OCI-M1 (cell line): ENCODE data around the gene AMPD2.

Experiments used
- DNase-seq: peaks from one replicate; lab custom pipeline; 2025; lab: John Stamatoyannopoulos, UW

AMPD2 gene

GRCh38 chr1:109619576-109620400, at the start of gene AMPD2, which contains the start of gene GNAT2:
AMPD2 (plus strand) TSS chr1:109619837; CDS start chr1:109621176, 1,339 bp downstream.
GNAT2 (minus strand) TSS chr1:109619616; CDS start chr1:109612870, 6,746 bp downstream.
- DNase-seq = peak; percentile 86

DNA sequence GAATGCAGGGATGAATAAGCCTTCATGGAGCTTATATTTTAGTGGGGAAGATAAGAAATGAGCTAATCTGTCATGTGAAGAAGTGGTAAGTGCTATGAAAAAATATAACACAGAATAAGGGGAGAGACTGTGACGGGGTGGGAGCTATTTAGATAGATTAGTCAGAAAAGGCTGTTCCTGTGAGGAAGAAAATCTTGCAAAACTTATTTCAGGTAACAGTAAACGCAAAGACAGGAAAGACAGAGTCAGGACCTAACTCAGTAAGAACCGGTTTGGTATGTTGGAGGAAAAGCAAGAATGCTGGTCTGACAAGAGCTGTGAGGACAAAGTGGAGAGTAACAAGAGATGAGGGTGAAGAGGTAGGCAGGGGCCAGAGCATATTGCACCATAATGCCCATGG, 49.2 kb upstream of the AMPD2 start:
- DNase-seq = no peak

DNA sequence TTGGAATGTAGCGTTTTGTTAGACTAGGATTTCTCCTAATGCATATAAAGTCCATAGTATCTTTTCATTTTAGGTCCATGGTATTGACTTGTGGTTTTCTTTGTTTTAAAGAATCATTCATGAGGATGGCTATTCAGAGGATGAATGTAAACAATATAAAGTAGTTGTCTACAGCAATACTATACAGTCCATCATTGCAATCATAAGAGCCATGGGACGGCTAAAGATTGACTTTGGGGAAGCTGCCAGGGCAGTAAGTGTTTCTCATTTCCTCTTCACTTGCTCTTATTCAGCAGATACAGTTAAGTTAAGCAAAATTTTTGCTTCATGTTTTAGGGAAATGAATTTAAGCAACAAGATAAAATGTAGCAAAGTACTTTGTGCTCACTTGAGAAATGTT, 45.9 kb upstream of the AMPD2 start:
- no peak for DNase-seq

DNA sequence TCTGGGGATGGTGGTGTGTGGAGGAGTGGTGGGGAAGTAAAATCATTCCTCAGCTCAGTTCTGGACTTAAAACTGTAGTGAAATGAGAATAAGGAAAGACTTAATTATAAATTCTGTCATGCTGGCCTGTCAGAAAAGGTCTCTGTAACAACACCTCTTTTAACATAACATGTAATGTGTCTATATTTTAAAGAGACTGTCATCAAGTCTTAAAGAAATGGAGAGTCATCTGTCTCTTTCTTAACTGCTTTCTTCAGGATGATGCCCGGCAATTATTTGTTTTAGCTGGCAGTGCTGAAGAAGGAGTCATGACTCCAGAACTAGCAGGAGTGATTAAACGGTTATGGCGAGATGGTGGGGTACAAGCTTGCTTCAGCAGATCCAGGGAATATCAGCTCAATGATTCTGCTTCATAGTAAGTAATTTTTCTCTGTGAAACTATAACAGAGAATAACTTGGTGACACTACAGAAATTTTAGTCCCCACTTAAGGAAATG, 40.6 kb upstream of the AMPD2 start:
- no peak for DNase-seq

GRCh38 chr1:109579491-109579890, 40.1 kb upstream of the AMPD2 start:
- no peak for DNase-seq

DNA sequence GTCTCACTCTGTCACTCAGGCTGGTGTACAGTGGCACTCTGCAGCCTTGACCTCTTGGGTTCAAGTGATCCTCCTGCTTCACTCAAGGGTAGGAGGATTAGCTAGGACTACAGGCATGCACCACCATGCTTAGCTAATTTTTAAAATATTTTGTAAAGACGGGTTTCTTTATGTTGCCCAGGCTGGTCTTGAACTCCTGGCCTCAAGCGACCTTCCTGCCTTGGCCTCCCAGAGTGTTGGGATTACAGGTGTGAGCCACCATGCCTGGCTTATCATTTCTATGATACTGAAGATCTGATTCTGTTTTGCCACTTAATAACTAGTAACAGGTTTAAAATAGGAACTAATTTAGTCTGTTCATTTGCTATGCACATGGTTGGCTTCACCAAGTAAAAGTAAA, 37.6 kb upstream of the AMPD2 start:
- DNase-seq = no peak

GRCh38 chr1:109584766-109585165, 34.9 kb upstream of the AMPD2 start:
- no peak for DNase-seq

GRCh38 chr1:109586055-109586454, 33.6 kb upstream of the AMPD2 start:
- DNase-seq = no peak

GRCh38 chr1:109589177-109589576, 30.5 kb upstream of the AMPD2 start:
- no peak for DNase-seq

GRCh38 chr1:109589679-109590078, 30.0 kb upstream of the AMPD2 start:
- no peak for DNase-seq

DNA sequence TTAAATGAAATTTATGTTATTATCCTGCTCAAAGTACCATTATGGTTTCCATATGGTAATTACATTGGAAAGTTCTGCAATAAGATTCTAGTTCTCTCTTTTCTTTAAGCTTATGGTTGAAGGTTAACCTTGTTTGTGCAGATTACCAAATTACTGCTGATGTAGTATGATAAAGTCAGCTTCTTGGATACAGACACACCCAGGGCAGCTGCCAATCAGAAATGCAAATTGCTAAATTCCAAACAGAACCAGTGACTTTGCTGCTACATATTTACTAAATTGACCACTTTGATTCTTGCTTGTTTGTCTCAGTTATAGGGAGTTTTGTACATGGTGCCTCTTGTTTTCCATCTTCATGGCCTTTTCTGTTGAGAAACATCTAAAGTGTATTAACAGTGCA, 26.7 kb upstream of the AMPD2 start:
- DNase-seq = no peak

GRCh38 chr1:109595531-109595930, 24.1 kb upstream of the AMPD2 start:
- no peak for DNase-seq

DNA sequence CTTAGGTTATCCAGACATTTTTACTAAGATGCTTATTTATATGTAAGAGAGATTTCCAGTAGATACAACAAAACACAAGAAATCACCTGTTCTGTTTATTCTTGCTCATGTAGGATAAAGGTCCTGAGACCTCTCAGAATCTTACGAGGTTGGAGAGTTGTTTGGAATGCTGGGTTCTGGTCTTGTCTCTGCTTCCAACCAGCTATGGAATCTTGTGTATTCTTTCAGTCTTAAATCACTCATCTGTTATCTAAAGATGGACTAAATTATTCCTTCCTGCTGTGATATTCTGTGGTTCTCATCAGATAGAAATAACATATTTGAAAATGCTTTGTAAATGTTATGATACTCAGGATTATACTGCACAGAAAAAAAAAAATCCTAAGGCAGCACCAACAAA, 21.5 kb upstream of the AMPD2 start:
- no peak for DNase-seq

DNA sequence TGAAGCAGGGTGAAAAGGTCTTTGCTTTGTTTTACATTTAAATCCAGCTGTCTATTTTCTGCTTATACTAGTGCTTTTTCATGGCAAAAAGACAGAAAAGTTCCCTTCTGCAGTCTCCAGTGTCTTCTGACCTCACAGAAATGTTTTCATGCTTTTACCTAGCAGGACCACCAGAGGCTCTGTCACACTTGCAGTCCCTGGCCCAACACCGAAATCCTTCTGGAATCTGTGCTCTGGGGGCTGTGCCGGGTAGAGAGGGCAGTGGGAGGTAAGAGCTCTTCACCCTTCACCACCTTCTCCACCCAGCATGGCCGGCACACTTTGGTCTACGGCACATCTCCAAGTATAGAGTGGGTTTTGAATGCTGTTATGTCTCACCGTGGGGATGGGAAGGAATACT, 21.0 kb upstream of the AMPD2 start:
- DNase-seq = peak; percentile 7

GRCh38 chr1:109603229-109603628, 16.4 kb upstream of the AMPD2 start:
- DNase-seq = no peak

- DNase-seq = no peak
Observed at GRCh38 chr1:109605381-109605780, 14.3 kb upstream of the AMPD2 start.

GRCh38 chr1:109609881-109610280, 9.8 kb upstream of the AMPD2 start:
- no peak for DNase-seq

DNA sequence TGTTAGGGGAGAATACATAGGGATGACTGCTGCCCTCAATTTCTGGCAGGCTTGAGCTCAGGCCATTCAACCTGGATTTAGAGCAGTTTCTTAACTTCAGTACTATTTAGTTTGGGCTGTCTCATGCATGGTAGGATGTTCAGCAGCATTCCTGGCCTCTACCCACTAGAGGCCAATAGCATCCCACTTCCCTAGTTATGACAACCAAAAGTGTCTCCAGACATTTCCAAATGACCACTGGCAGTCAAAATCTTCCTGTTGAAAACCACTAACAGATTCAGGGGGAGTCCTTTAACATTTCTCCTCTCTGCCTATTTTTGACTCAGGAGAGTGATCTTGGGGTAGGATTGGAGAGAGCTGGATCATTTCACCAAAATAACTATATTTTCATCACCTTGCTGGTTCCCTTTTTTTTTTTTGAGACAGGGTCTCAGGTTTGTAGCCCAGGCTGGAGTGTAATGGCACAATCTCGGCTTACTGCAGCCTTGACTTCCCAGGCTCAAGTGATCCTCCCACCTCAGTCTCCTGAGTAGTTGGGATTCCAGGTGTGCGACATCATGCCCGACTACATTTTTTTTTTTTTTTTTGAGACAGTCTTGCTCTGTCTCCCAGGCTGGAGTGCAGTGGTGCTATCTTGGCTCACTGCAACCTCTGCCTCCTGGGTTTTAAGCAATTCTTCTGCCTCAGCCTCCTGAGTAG, 8.9 kb upstream of the AMPD2 start:
- no peak for DNase-seq

DNA sequence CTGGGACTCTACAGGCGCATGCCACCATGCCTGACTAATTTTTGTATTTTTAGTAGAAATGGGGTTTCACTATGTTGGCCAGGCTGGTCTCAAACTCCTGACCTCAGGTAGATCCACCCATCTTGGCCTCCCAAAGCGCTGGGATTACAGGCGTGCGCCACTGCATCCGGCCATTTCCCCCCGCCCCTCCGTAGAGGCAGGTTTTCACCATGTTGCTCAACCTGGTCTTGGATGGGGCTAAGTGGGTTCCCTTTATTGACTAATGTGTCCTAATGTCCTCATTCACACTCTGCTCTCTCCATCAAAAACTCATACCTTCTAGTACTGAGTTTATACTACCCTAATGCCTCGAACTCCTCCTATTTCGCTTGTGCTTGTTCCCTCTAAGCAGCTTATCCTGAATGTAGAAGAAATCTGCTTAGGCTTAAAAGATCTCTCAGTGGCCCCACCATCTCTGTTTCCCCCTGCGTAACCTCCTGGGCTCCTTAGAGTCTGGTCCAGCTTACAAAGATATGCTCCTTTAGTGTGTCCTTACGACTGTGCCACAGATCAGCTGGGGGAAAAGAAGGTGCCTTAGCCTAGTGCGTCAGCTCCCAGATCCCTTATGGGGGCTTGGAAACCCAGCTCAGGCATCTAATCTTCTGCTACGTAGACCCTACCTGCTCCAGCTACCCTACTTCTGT, 8.2 kb upstream of the AMPD2 start:
- DNase-seq = no peak

DNA sequence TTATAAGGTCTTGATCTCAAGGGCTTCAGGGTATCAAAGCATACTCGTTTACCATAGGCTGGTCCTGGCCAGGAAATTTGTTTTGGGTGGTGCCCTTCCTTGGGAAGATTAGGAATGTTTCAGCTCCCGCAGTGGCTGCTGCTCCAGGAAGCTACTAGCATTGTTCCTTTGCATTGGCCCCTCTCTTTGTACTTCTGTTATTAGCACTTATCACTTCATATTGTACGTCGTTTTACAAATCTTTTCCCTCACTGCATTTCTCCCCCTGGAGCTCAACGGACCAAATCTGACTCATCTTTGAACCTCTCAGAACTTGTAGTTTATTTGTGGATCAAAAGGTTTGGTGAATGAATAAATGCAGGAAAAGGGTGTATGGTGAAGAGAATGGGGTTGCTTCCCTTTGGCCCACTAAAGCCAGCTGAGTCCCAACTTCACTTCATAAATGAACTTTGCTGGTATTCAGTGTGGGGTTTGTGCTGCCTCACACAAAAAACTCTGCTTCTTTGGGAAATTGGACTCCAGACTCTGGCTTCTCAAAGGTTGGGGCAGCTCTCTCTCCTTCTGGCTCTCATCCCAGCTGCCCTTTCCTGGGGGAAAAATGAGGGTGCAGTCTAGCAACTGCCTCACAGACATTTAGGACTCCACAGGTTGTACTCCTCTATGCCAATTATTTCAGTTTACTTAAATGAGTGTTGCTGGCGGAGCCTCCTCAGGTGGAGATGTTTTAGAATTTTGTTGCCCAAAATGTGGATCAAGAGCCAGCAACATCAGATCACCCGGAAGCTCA, 6.1 kb upstream of the AMPD2 start:
- DNase-seq = no peak

DNA sequence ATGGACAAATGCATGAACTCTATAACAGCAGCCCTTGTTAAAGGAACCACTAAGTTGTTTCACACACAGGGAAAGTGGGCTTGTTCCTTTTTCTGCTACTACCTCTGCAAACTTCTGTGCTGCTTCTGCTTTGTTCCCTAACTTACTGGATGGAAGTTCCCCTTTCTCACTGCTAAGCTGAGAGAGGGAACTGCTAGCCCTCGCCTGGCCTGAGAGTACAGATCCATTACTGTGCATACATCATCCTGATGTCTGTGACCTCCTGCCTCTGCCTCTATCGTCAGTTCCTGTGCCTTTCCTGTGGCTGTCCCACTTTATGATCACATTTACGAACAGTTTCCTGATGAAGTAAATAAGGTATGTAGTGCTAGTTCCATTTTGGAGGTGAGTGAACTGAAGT, 3.8 kb upstream of the AMPD2 start:
- peak; percentile 87 for DNase-seq

DNA sequence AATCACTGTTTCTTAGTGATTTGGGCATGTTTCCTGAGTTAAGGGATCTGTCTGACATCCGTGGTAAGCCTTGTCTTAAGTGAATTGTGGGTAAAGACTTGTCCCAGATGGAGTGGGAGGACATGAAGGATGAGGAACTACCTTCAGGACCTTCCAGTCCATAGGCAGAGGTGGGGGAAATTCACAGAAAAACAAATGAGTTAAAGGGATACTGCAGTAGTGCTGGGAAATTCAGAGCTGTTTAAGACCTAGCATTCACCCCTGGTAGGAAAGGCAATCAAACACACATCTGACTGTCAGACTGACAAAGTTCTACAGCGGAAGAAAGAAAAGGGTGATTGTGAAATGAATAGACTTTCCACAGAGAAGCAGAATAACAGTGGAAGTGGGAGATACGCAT, 3.2 kb upstream of the AMPD2 start:
- DNase-seq = peak; percentile 37
